Measurements from ENCODE around the gene PDLIM3. TPM values are rescaled to one million over a fixed set of nuclear protein-coding genes. Genes with fewer than 3 reads are reported as not detected.

Gene PDLIM3
- polyA plus RNA-seq, 1 experiment: 0.05 TPM

- CTCF ChIA-PET: interaction anchor here (1.1 kb wide), 1 partner anchor 74 kb away, joined by 3 read pairs; no protein-coding TSS in a partner anchor
- DNase-seq (ENCODE audit: low read depth): no peak
- Histone ChIP-seq H3K36me3 (ENCODE audit: control insufficient read depth, insufficient read depth, low read length) (no peaks in the 10 kb centered on the region), H3K4me3 (ENCODE audit: low read depth, low read length) (no peak overlapping the region), H3K27me3 (ENCODE audit: control insufficient read depth, insufficient read depth, low read length) (no peaks in the 10 kb centered on the region)
- POLR2A ChIA-PET: no interaction called here
- TF ChIP-seq, protein P1, sequence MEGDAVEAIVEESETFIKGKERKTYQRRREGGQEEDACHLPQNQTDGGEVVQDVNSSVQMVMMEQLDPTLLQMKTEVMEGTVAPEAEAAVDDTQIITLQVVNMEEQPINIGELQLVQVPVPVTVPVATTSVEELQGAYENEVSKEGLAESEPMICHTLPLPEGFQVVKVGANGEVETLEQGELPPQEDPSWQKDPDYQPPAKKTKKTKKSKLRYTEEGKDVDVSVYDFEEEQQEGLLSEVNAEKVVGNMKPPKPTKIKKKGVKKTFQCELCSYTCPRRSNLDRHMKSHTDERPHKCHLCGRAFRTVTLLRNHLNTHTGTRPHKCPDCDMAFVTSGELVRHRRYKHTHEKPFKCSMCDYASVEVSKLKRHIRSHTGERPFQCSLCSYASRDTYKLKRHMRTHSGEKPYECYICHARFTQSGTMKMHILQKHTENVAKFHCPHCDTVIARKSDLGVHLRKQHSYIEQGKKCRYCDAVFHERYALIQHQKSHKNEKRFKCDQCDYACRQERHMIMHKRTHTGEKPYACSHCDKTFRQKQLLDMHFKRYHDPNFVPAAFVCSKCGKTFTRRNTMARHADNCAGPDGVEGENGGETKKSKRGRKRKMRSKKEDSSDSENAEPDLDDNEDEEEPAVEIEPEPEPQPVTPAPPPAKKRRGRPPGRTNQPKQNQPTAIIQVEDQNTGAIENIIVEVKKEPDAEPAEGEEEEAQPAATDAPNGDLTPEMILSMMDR (IDR thresholded peaks at IDR 0.05; ENCODE audit: insufficient read depth, low read depth, low read length): no peak
Measured at GRCh38 chr4:185508181-185508580, 27.1 kb downstream of the PDLIM3 start.

DNA sequence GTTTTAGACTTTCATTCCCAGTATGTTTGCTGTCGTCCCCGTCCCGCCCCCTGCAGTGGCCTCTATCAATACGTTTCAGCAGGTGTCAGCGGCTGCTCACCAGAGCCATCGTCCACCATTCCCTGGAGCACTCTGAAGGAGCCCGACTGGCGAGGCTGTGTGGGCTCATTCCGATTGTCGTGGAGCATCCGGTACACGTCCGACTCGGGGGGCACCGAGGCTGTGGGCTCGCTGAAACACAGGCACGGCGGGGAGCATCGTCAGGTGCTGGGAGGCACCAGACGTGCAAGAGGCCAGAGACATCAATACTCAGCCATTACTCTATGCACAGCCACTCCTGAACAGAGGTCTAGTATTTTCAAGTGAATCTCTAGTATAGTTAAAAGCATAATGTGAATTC, 28.9 kb downstream of the PDLIM3 start:
- TF ChIP-seq, protein P1 (IDR thresholded peaks at IDR 0.05; ENCODE audit: insufficient read depth, low read depth, low read length): no peak
- Histone ChIP-seq H3K27me3 (ENCODE audit: control insufficient read depth, insufficient read depth, low read length) (no peaks in the 10 kb centered on the region; the same call in 1 of the 2 replicates), H3K36me3 (ENCODE audit: control insufficient read depth, insufficient read depth, low read length) (no peaks in the 10 kb centered on the region), H3K4me3 (ENCODE audit: low read depth, low read length) (no peak overlapping the region)
- ChIA-PET CTCF (no interaction called here), POLR2A (no interaction called here)
- DNase-seq (ENCODE audit: low read depth): no peak

DNA sequence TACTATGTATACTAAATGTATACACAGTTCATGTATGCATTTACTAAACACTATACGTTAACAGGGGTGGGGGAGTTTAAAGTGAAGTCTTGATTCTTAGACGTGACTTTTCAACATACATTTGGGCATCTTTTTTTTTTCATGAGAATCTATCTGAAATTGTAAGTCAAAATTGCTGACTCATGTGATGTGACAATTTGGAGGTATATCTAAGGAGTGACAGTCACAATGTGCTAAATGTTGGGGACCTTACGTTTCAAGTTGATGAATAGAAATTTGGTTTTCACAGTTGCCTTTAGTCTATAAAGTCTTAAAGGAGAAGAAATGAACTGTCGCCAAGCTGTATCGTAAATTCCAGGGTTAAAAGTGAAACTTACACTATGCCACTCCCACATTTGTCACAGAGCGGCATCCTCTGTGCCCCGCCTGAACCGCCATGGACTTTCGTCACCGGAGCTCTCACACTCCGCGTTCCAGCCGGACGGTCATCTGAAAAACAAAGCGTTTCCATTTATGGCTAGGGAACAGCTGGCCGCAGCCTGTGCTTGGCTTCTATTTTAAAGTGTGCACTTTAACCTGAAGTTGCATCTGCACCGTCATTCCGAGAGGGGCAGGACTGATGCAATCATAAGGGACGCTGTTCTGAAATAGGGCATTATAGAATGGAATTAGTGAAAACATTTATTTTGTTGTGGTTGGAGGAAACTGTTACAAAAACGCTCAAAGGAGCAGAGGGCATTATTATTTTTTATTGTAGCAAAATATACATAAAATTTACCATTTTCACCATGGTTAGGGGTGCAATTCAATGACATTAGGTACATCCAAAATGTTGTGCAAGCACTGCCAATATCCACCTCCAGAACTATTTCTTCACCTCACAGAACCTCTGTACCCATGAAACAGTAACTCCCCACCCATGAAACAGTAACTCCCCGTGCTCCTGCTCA, 30.9 kb downstream of the PDLIM3 start:
- peak overlapping the region; percentile 33 for H3K4me3 ChIP-seq (ENCODE audit: low read depth, low read length)
- CTCF ChIA-PET: interaction anchor here (0.9 kb wide), 1 partner anchor 30 kb away, joined by 3 read pairs; no protein-coding TSS in a partner anchor
- POLR2A ChIA-PET: no interaction called here
- H3K27me3 ChIP-seq (ENCODE audit: control insufficient read depth, insufficient read depth, low read length): no peaks in the 10 kb centered on the region; the same call in 1 of the 2 replicates
- no peak for DNase-seq (ENCODE audit: low read depth)
- TF ChIP-seq, protein P1 (IDR thresholded peaks at IDR 0.05; ENCODE audit: insufficient read depth, low read depth, low read length): no peak
- H3K36me3 ChIP-seq (ENCODE audit: control insufficient read depth, insufficient read depth, low read length): no peaks in the 10 kb centered on the region

- DNase-seq (ENCODE audit: low read depth): no peak
- H3K4me3 ChIP-seq (ENCODE audit: low read depth, low read length): no peak overlapping the region
- H3K27me3 ChIP-seq (ENCODE audit: control insufficient read depth, insufficient read depth, low read length): no peaks in the 10 kb centered on the region; the same call in 1 of the 2 replicates
- TF ChIP-seq, protein P1 (IDR thresholded peaks at IDR 0.05; ENCODE audit: insufficient read depth, low read depth, low read length): no peak
- CTCF ChIA-PET: interaction anchor here (0.6 to 1.0 kb wide), 2 partner anchors 58 to 543 kb away, joined by 3 read pairs; no protein-coding TSS in a partner anchor
- no peaks in the 10 kb centered on the region for H3K36me3 ChIP-seq (ENCODE audit: control insufficient read depth, insufficient read depth, low read length)
- POLR2A ChIA-PET: no interaction called here
Measured at GRCh38 chr4:185502386-185502785, 32.9 kb downstream of the PDLIM3 start.

GRCh38 chr4:185500576-185500975, 34.7 kb downstream of the PDLIM3 start:
- no peak for DNase-seq (ENCODE audit: low read depth)
- TF ChIP-seq, protein P1 (IDR thresholded peaks at IDR 0.05; ENCODE audit: insufficient read depth, low read depth, low read length): no peak
- Histone ChIP-seq H3K4me3 (ENCODE audit: low read depth, low read length) (no peak overlapping the region), H3K36me3 (ENCODE audit: control insufficient read depth, insufficient read depth, low read length) (no peaks in the 10 kb centered on the region), H3K27me3 (ENCODE audit: control insufficient read depth, insufficient read depth, low read length) (no peaks in the 10 kb centered on the region; the same call in 1 of the 2 replicates)
- POLR2A ChIA-PET: no interaction called here
- CTCF ChIA-PET: no interaction called here
